ENCODE measurements around the gene RTN4RL1. TPM values are rescaled to one million over a fixed set of nuclear protein-coding genes. Genes with fewer than 3 reads are reported as not detected.

RTN4RL1 gene
- total RNA-seq, 4 donors from 2014 or later, result 0.50 to 0.86 (median 0.67) TPM

DNA sequence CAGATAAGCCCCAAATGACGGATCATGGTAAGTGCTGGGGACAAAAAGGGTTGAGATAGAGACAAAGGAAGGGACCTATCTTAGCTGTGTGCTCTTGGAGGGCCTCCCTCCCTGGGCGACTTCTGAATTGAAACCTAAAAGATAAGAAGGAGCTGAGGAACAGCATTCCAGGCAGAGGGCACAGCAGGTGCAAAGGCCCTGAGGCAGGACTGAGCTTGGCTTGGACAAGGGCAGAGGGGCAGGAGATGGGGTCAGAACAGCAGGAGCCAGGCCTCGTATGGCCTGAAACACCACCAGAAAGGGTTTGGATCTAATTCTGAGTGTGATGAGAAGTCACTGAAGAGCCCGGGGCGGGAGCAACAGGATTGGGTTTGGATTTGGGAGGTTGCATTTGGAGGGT is 75.4 kb downstream of the RTN4RL1 start:
- TF ChIP-seq POLR2A (IDR thresholded peaks at IDR 0.05; ENCODE audit: low read depth) (no peak), POLR2AphosphoS5 (IDR thresholded peaks at IDR 0.05) (no peak), EP300 (IDR thresholded peaks at IDR 0.05) (no peak)
- TF ChIP-seq, protein P1, sequence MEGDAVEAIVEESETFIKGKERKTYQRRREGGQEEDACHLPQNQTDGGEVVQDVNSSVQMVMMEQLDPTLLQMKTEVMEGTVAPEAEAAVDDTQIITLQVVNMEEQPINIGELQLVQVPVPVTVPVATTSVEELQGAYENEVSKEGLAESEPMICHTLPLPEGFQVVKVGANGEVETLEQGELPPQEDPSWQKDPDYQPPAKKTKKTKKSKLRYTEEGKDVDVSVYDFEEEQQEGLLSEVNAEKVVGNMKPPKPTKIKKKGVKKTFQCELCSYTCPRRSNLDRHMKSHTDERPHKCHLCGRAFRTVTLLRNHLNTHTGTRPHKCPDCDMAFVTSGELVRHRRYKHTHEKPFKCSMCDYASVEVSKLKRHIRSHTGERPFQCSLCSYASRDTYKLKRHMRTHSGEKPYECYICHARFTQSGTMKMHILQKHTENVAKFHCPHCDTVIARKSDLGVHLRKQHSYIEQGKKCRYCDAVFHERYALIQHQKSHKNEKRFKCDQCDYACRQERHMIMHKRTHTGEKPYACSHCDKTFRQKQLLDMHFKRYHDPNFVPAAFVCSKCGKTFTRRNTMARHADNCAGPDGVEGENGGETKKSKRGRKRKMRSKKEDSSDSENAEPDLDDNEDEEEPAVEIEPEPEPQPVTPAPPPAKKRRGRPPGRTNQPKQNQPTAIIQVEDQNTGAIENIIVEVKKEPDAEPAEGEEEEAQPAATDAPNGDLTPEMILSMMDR (IDR thresholded peaks at IDR 0.05), result no peak
- H3K4me3 ChIP-seq, result no peak overlapping the region
- H3K27ac ChIP-seq (replicated peaks in 1 of 4), result no peak overlapping the region
- no peaks in the 10 kb centered on the region for H3K9me3 ChIP-seq
- H3K27me3 ChIP-seq, result no peaks in the 10 kb centered on the region
- 89% methylated on average over 5 of the region's 5 CpGs for WGBS
- intact Hi-C loops (cut with DNase I), result no loop called here
- H3K36me3 ChIP-seq, result no peaks in the 10 kb centered on the region
- no peak for DNase-seq (ENCODE audit: extremely low spot score)
- H3K4me1 ChIP-seq, result no peaks in the 10 kb centered on the region

DNA sequence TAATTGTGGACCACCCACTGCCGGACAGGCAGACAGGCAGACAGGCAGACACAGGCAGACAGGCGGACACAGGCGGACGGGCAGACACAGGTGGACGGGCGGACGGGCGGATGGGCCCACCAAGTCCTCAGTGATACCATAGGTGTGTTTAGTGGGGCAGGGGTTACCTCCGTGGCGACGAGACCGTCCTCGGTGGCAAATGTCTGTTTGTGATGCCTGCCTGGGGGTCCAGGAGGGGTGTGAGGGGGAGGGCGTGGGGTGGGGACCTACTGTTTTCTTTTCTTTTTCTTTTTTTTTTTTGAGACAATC is 76.7 kb downstream of the RTN4RL1 start:
- intact Hi-C loops (cut with DNase I), result no loop called here

DNA sequence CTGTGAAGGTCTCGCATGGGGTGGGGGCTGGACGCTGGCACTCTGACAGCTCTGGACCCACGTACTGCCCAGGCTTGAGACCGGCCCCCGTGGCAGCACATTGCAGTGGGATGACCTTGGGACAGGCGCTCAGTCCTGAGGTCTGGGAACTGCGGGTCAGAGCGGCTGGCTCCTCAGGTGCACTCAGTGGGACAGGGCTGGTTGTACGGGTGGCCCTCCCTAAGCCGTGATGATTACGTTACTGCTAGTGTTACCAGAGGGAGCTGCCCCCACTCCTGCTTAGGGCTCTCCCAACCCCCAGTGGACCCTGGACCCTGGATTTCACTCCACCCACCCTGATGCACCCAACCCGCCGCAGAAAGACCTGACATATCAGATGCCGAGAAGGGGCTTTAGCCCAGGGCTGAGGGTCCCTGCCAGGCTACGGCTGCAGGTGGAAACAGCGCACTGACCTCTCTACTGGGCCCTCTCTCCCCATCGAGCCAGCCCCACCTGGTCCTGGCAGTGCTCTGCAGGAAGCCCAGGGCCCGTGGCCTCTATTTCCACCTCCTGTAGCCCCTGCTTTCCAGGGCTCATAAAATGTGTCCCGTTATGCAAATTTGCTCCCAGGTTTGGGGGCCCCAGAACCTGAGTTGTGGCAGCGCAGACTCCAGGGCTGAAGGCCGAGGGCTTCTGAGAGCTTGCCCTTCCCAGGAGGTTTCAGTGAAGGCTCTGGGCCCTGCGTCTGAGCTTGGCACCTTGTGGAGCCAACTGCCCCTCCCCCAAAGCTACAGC is 77.2 kb downstream of the RTN4RL1 start:
- no peak for TF ChIP-seq POLR2A (IDR thresholded peaks at IDR 0.05; ENCODE audit: low read depth)
- Histone ChIP-seq H3K4me3 (no peak overlapping the region), H3K27ac (replicated peaks in 1 of 4) (no peak overlapping the region), H3K27me3 (no peaks in the 10 kb centered on the region), H3K9me3 (no peaks in the 10 kb centered on the region), H3K36me3 (no peaks in the 10 kb centered on the region), H3K4me1 (no peaks in the 10 kb centered on the region)
- 85% methylated on average over 17 of the region's 22 CpGs for WGBS
- no peak for DNase-seq (ENCODE audit: extremely low spot score)
- intact Hi-C loops (cut with DNase I), result no loop called here

More for the DNA sequence above, 76.7 kb downstream of the RTN4RL1 start:
- no peak overlapping the region for H3K4me3 ChIP-seq
- DNase-seq (ENCODE audit: extremely low spot score), result no peak
- no peaks in the 10 kb centered on the region for H3K36me3 ChIP-seq
- TF ChIP-seq POLR2A (IDR thresholded peaks at IDR 0.05; ENCODE audit: low read depth), result no peak
- no peak for TF ChIP-seq EP300 (IDR thresholded peaks at IDR 0.05)
- TF ChIP-seq POLR2AphosphoS5 (IDR thresholded peaks at IDR 0.05), result no peak
- TF ChIP-seq, protein P1 (IDR thresholded peaks at IDR 0.05), result no peak
- no peaks in the 10 kb centered on the region for H3K27me3 ChIP-seq
- H3K4me1 ChIP-seq, result no peaks in the 10 kb centered on the region
- no peaks in the 10 kb centered on the region for H3K9me3 ChIP-seq
- no peak overlapping the region for H3K27ac ChIP-seq (replicated peaks in 1 of 4)
- WGBS, result 93% methylated on average over 14 of the region's 14 CpGs

DNA sequence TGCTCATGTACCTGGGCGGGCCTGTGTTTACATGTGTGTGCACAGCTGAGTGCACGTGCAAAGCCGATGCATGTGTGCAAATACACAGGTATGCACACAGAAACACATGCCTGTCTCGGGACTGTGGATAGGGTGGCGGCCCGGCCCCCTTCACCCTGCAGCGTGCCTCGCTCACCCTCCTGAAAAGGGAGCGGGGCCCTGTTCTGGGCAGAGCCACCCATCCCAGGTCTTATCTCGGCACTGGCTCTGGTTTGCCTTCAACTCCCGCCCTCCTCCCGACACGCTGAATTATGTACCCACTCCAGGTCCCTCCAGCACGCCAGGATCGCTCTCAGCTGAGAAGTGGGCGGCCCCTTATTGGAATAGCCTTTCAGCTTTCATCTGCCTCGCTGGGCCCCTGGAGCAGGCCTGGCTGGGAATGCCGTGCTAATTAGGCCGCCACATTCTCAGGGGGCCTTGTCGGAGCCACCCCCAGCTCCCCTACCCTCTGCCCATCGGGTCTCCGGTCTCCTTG is 77.8 kb downstream of the RTN4RL1 start:
- intact Hi-C loops (cut with DNase I), result no loop called here
- no peak for TF ChIP-seq POLR2A (IDR thresholded peaks at IDR 0.05; ENCODE audit: low read depth)
- TF ChIP-seq, protein P1 (IDR thresholded peaks at IDR 0.05), result no peak
- TF ChIP-seq POLR2AphosphoS5 (IDR thresholded peaks at IDR 0.05), result no peak
- TF ChIP-seq EP300 (IDR thresholded peaks at IDR 0.05), result no peak
- H3K27me3 ChIP-seq, result peaks cover 0 to under 1% (median 0%) of the 10 kb centered on the region in 4 donors
- WGBS, result 83% methylated on average over 20 of the region's 22 CpGs
- no peak for DNase-seq (ENCODE audit: extremely low spot score)
- no peak overlapping the region for H3K4me3 ChIP-seq
- no peaks in the 10 kb centered on the region for H3K4me1 ChIP-seq
- H3K9me3 ChIP-seq, result no peaks in the 10 kb centered on the region
- no peak overlapping the region for H3K27ac ChIP-seq (replicated peaks in 1 of 4)
- no peaks in the 10 kb centered on the region for H3K36me3 ChIP-seq

DNA sequence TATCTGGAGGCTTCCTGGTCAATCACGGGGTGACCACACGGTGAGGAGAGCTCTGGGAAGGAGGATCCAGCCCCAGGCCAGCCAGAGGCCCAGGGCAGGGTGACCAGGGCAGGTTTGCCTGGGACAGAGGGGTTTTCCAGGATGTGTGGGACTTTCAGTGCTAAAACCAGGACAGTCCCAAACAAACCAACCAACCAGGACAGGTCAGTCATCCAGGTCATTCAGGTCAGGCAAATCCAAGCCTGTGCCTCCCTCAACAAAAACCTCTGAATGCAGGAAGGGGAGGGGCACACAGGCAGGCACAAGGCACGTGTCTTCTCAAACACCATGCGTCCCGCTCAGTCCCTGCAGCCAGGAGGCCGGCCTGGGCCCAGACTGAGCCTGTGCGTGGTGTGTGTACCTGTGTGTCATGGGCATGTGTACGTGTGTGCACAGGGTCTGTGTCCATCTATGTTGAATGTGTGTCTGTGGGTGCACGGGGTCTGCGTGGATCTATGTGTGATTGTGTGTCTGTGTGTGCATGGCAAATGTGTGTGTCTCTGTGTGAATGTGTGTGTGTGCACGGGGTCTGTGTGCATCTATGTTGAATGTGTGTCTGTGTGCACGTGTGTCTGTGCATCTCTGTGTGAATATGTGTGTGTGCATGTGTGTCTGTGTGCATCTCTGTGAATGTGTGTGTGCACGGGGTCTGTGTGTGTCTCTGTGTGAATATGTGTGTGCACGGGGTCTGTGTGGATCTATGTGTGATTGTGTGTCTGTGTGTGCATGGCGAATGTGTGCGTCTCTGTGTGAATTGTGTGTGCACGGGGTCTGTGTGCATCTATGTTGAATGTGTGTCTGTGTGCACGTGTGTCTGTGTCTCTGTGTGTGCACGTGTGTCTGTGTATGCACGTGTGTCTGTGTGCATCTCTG is 78.9 kb downstream of the RTN4RL1 start:
- H3K36me3 ChIP-seq, result no peaks in the 10 kb centered on the region
- H3K4me3 ChIP-seq, result no peak overlapping the region
- no peaks in the 10 kb centered on the region for H3K4me1 ChIP-seq
- H3K9me3 ChIP-seq, result no peaks in the 10 kb centered on the region
- no peak for DNase-seq (ENCODE audit: extremely low spot score)
- no peak overlapping the region for H3K27ac ChIP-seq (replicated peaks in 1 of 4)
- 81% methylated on average over 16 of the region's 20 CpGs for WGBS
- peaks cover 0 to 10% (median 0%) of the 10 kb centered on the region in 4 donors for H3K27me3 ChIP-seq
- TF ChIP-seq, protein P1 (IDR thresholded peaks at IDR 0.05), result no peak
- TF ChIP-seq POLR2AphosphoS5 (IDR thresholded peaks at IDR 0.05) (no peak), EP300 (IDR thresholded peaks at IDR 0.05) (no peak), POLR2A (IDR thresholded peaks at IDR 0.05; ENCODE audit: low read depth) (no peak)
- intact Hi-C loops (cut with DNase I), result no loop called here

Measured in esophagus muscularis mucosa (tissue), 4 donors.